HL-60 (cell line): Measurements from ENCODE around the gene PAX5.

ENCODE experiments used
- DNase-seq, 2 experiments: peaks; one replicate each; pipeline ENCODE4 v3.0.0-alpha.2; 2010 to 2020; ENCODE audit warnings: low read depth in 1 of 2, low spot score in 1 of 2
- H3K27ac ChIP-seq: fragments of 250-450 bp; sonication (Bioruptor Pico); replicated peaks from 2 replicates; pipeline ENCODE4 v1.5.1; 2020; ENCODE audit warnings: mild to moderate bottlenecking, moderate library complexity
- H3K27me3 ChIP-seq: fragments of 250-450 bp; sonication (Bioruptor Pico); 2 replicates; pipeline ENCODE4 v1.5.1; 2021; ENCODE audit warnings: mild to moderate bottlenecking, moderate library complexity; ENCODE audit not compliant: insufficient read depth, poor library complexity, severe bottlenecking
- H3K4me3 ChIP-seq: replicated peaks from 2 replicates; pipeline ENCODE4 v1.5.1; 2011; ENCODE audit warnings: mild to moderate bottlenecking, control low read depth, low read length; ENCODE audit not compliant: insufficient read depth
- GABPA ChIP-seq: IDR thresholded peaks from 2 replicates; pipeline ENCODE4 v1.6.1; 2012; ENCODE audit warnings: low read depth
- POLR2AphosphoS5 ChIP-seq: IDR thresholded peaks from 2 replicates; pipeline ENCODE4 v1.6.1; 2012; ENCODE audit warnings: low read depth
- SPI1 ChIP-seq: IDR thresholded peaks from 2 replicates; pipeline ENCODE4 v1.6.1; 2012; ENCODE audit warnings: low read depth, mild to moderate bottlenecking, borderline replicate concordance
- TF ChIP-seq, protein P1 (sequence below): IDR thresholded peaks from 2 replicates; pipeline ENCODE4 v1.6.1; 2012; ENCODE audit warnings: low read depth; ENCODE audit not compliant: insufficient replicate concordance
- TF ChIP-seq, protein P2 (sequence below): IDR thresholded peaks from one replicate; pipeline ENCODE4 v1.5.1; 2011; ENCODE audit warnings: low read length, control low read depth, inconsistent platforms; ENCODE audit not compliant: insufficient read depth

Gene PAX5

GRCh38 chr9:37038943-37039464 is 4.9 kb upstream of the PAX5 start:
- TF ChIP-seq POLR2AphosphoS5 (no peak), GABPA (no peak), SPI1 (no peak)
- TF ChIP-seq, protein P1, sequence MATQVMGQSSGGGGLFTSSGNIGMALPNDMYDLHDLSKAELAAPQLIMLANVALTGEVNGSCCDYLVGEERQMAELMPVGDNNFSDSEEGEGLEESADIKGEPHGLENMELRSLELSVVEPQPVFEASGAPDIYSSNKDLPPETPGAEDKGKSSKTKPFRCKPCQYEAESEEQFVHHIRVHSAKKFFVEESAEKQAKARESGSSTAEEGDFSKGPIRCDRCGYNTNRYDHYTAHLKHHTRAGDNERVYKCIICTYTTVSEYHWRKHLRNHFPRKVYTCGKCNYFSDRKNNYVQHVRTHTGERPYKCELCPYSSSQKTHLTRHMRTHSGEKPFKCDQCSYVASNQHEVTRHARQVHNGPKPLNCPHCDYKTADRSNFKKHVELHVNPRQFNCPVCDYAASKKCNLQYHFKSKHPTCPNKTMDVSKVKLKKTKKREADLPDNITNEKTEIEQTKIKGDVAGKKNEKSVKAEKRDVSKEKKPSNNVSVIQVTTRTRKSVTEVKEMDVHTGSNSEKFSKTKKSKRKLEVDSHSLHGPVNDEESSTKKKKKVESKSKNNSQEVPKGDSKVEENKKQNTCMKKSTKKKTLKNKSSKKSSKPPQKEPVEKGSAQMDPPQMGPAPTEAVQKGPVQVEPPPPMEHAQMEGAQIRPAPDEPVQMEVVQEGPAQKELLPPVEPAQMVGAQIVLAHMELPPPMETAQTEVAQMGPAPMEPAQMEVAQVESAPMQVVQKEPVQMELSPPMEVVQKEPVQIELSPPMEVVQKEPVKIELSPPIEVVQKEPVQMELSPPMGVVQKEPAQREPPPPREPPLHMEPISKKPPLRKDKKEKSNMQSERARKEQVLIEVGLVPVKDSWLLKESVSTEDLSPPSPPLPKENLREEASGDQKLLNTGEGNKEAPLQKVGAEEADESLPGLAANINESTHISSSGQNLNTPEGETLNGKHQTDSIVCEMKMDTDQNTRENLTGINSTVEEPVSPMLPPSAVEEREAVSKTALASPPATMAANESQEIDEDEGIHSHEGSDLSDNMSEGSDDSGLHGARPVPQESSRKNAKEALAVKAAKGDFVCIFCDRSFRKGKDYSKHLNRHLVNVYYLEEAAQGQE, result no peak
- TF ChIP-seq, protein P2, sequence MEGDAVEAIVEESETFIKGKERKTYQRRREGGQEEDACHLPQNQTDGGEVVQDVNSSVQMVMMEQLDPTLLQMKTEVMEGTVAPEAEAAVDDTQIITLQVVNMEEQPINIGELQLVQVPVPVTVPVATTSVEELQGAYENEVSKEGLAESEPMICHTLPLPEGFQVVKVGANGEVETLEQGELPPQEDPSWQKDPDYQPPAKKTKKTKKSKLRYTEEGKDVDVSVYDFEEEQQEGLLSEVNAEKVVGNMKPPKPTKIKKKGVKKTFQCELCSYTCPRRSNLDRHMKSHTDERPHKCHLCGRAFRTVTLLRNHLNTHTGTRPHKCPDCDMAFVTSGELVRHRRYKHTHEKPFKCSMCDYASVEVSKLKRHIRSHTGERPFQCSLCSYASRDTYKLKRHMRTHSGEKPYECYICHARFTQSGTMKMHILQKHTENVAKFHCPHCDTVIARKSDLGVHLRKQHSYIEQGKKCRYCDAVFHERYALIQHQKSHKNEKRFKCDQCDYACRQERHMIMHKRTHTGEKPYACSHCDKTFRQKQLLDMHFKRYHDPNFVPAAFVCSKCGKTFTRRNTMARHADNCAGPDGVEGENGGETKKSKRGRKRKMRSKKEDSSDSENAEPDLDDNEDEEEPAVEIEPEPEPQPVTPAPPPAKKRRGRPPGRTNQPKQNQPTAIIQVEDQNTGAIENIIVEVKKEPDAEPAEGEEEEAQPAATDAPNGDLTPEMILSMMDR, result no peak
- H3K4me3 ChIP-seq, result no peak overlapping the region
- DNase-seq, result no peak
- H3K27me3 ChIP-seq, result peaks cover 58% of the 10 kb centered on the region
- H3K27ac ChIP-seq, result no peak overlapping the region

GRCh38 chr9:37038302-37038942 is 4.4 kb upstream of the PAX5 start:
- H3K27me3 ChIP-seq, result peaks cover 61% of the 10 kb centered on the region
- TF ChIP-seq POLR2AphosphoS5, result no peak
- TF ChIP-seq, protein P2, result no peak
- TF ChIP-seq, protein P1, result no peak
- TF ChIP-seq GABPA, result no peak
- no peak for TF ChIP-seq SPI1
- no peak for DNase-seq
- no peak overlapping the region for H3K27ac ChIP-seq
- H3K4me3 ChIP-seq, result no peak overlapping the region

DNA sequence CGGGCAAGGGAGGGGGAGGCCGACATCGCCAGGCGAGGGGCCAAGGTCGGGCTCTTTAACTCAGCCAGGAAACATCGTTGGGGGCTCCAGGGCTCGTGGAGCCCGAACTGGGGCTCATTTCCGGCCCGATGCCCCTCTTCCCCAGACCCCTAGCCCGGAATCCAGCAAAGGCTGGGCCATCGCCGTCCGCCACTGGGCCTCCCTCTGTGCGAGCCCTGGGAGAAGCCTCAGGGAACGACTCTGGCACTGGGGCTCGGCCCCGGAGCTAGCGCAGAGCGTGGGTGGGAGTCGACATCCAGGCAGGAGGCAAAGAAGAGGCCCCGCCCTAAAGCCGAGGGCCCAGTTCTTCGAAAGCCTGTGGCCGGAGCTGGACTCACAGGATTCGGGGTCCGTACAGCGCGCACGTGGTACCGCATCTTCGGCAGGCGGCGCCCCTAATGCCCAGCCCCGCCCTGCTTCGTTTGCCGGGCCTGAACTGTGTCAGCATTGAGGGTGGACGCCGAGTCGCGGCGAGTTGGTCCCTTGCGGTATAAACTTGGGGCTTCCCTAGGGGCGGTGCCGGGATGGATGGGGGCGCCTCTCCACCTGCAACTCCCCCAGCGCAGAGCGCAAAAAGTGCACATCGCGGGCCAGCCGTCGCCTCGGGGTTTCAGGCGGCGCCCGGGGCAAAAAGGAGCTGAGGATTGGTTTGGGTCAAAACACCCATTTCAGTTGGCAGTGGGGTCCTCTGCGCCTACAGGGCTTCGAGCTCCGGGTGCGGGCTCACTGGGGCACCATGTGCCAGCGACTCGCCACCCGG is 3.6 kb upstream of the PAX5 start:
- Histone ChIP-seq H3K27ac (no peak overlapping the region), H3K4me3 (peak overlapping the region; percentile 55), H3K27me3 (peaks cover 62% of the 10 kb centered on the region)
- TF ChIP-seq GABPA (no peak), POLR2AphosphoS5 (no peak), SPI1 (no peak)
- TF ChIP-seq, protein P1, result no peak
- TF ChIP-seq, protein P2, result no peak
- no peak for DNase-seq
